NCI-H2081 treated with DMSO at 0.1 percent for 48 hours (cell line): ENCODE data around the gene CDC5L.

ENCODE experiments used
- DNase-seq: peaks from one replicate; lab custom pipeline; 2025; lab: John Stamatoyannopoulos, UW

The CDC5L gene

DNA sequence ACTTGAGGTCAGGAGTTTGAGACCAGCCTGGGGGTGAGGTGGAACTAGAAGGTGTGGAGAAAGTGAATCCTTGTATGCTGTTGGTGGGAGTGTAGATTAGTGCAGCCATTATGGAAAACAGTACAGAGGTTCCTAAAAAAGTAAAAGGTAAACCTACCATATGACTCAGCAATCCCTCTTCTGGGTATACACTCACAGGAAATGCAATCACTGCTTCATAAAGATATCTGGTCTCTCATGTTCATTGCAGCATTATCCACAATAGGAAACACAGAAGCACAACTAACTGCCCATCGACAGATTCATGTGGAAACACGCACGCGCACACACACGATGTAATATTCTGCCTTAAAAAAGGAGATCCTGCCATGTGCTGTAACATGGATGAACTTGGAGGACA lies 66.7 kb downstream of the CDC5L start:
- DNase-seq: no peak

- no peak for DNase-seq
These were observed 68.8 kb downstream of the CDC5L start for GRCh38 chr6:44456070-44456965.

- no peak for DNase-seq
These were observed 69.4 kb downstream of the CDC5L start for GRCh38 chr6:44456966-44457292.

DNA sequence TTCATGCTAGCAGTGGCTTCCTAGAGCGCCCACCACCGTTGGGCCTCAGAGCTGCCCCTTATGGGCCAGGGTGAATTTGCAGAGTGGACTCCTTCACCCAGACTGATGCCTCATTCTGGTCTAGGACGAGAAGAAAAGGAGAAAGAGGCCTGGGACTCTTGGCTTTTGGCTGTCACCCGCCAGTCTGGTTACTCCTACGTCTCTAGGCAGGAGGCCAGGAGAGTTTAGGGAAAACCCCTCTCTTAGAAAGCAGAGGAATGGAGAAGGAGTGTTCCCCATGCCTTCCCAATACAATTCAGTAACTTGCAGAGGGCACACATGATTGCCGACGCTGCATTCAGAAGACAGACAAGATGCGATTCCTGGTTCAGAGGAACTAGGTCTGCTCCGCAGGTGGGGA lies 70.1 kb downstream of the CDC5L start:
- DNase-seq: no peak

DNA sequence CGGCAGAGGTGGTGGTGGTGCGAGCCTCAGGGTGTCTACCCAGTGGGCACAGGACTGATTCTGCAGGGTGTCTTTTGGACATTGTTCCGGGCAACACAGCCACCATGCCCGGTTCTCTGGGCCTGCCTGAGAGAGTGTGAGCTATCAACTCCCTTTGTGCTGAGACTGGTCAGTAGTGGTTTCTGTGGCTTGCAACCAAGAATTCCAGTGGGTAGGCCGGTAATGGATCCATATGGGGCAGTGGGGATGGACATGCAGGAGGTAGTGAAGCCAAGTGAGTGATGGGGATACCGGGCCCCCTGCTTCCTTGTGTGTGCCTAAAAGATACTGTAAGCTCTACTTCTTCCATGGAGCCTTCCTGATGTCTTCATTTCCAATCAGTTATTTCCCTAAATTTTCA lies 71.0 kb downstream of the CDC5L start:
- no peak for DNase-seq

DNA sequence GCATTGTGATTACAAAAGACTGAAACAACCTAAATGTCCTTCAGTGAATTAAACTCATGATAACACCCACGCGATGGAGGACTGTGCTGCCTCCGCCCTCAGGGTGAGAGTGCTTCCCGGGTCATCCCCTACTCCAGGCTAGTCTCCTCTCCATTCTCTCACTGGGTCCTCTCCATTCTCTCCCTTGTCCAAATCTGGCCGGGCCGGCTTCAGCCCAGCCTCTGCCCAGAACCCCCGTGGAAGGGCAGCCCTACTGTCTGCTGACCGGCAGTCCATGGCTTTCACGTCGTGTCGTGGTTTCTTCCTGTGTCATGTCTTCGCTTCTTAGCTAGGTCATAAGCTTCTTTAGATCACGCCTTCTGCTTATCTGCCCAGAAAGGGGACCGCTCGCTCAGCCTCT lies 74.8 kb downstream of the CDC5L start:
- DNase-seq: no peak

GRCh38 chr6:44462797-44463727 lies 75.6 kb downstream of the CDC5L start:
- no peak for DNase-seq

- DNase-seq: no peak
These were observed 76.4 kb downstream of the CDC5L start for GRCh38 chr6:44463728-44464450.

DNA sequence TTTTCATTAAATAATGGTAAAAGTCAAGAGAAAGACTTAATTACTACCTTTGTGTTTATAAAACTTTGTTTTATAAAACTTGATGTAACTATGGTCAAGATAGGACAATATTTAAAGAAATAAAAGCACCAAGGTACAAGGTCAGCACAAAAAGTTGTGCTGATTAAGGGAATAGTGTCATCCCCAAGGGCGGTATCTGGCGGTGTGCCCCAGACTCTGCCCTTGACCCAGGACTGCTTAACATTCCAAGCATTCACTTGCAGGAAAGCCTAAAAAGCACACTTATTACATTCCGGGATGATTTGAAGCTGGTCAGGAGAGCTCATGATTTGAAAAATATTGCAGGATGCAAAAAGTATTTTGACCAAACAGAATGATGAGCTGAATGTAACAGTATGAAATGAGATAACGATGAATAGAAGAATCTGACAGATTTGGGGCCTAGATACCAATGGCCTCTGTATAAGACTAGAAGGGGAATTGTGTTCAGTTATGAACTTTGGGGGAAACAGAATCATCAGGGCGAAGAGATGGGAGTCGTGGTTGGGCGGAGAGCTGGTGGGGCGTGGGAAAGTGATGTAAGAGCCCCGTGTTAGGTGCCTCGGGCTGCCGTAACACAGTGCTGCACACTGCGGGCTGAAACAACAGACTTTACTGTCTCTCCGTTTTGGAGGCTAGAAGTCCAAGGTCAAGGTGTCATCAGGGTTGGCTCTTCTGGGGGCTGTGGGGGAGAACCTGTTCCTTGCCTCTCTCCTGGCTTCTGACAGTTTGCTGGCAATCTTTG lies 77.2 kb downstream of the CDC5L start:
- DNase-seq: no peak

DNA sequence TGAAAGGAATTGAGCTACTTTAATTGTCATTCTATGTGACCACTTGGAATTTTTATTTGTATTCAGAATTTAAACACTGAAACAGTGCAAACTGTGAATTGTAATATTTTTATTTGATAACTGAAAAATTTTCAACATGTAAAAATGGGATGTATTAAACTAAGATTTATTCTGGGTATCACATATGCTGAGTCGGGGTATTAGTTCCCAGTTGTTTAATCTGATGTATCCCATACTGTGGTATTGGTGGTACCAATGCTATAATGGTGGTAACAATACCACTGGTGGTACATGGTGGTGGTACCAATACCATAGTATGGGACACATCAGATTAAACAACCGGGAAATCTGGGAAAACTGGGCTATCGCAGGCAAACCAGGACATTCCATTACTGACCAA lies 79.4 kb downstream of the CDC5L start:
- no peak for DNase-seq

GRCh38 chr6:44468835-44469234 lies 81.3 kb downstream of the CDC5L start:
- no peak for DNase-seq

GRCh38 chr6:44470115-44470464 lies 82.6 kb downstream of the CDC5L start:
- DNase-seq: peak; percentile 87

DNA sequence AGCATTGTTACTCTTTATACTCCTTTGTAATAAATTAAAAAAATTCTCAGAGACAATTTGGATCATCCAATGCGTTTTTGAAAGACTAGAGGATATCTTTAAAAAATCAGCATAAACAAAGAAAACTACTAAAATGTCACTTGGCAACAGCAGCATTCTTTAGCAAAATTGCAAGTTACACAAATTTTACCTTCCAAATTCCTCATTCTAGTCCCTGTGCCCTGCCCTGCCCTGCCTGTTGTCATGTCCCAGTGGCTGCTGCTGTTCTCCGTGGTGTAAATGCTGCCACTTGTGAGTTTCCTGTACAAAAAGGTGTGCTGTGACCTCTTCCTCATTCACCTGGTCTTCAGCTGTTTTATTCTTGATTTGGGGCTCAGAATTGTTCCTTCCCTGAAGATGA lies 83.2 kb downstream of the CDC5L start:
- no peak for DNase-seq

DNA sequence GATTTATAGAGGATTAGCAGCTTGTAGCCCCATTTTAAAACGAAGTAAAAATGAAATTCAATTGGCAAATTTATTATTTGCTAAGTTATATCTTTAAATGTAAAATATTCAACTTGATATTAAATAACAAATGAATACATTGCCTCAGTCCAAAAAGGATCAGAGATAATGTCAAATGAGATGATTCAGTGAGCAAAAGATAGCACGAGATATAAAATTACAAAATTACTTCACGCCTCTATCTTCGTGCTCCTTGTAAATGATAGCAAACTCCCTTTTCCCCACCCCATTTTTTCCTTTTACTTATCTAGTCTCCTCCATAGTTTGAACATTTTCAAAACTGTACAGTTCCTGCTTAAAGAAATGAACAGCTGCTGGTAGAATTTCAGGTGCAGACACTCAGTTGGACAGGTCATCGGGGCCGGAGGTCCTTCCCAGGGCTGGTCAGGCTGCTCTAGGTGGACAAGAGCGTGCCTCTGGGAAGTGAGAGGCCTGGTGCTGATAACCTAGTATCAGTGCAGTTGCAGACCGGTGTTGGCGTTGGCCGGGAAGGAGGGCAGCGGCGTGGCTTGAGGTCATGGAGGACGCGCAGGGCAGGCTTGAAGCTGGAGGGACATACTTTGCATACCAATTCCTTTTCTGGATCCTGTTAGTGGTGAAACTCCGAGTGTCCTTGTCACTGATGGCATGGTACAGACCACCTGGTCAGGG lies 83.9 kb downstream of the CDC5L start:
- DNase-seq: no peak

DNA sequence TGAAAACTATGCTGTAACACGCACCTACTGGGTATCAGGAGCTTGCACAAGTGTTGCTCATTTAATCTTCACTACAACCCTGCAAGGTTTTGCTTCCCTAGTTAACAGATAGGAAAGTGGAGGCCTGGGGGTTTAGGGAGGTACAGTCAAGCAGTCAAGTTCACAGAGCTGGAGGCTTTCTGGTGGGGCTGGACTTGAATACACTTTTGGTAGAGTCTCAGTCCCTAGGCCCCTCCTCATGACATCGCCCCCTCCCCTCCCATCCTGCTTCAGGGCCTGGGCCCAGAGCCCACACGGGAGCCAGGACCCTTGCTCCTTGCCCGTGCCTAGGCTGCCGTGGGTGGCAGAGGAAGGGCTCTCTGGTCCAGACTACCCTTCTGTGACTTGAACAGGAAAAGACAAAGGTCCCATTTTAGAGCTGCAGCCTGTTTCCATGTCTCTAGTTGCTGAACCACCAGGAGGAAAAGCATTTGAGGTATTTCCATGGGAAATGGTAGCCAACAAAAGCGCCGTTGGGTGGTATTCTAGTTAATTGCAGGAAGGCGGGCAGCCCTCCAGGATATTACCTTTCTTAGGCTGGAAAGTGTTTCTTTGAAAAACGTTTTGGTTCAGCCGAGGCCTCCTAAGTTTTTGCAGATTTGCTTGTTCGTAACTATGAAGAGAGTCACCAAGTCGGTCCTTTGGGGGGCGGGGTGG lies 84.9 kb downstream of the CDC5L start:
- DNase-seq: no peak

- no peak for DNase-seq
These were observed 86.1 kb downstream of the CDC5L start for GRCh38 chr6:44473393-44474189.

DNA sequence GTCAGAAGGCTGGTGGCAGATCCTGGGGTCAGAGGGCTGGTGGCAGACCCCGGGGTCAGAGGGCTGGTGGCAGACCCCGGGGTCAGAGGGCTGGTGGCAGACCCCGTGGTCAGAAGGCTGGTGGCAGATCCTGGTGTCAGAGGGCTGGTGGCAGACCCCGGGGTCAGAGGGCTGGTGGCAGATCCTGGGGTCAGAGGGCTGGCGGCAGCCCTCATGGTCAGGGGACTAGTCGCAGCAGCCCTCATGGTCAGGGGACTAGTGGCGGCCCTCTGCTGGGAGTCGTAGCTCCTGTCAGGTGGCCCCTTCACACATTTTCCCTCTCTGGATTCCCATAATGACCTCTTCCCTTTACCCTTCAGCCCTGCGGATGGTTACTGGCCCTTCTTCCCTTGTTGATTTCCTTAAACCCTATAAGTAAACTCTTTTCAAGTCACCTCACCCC lies 86.7 kb downstream of the CDC5L start:
- DNase-seq: no peak

GRCh38 chr6:44474643-44475042 lies 87.1 kb downstream of the CDC5L start:
- DNase-seq: no peak

- no peak for DNase-seq
These were observed 87.9 kb downstream of the CDC5L start for GRCh38 chr6:44475417-44475778.
